ENCODE results near the gene OXER1. TPM values are rescaled to one million over a fixed set of nuclear protein-coding genes. Genes with fewer than 3 reads are reported as not detected.

OXER1 gene
- total RNA-seq, 1 experiment from 2014 or later: 0.90 TPM

GRCh38 chr2:42784204-42784880 is 20.4 kb upstream of the OXER1 start:
- no peak for DNase-seq (ENCODE audit: low spot score)
- ChIA-PET POLR2A (ENCODE audit: low non-redundant PET) (no interaction called here), CTCF (no interaction called here)
- intact Hi-C loops (cut with micrococcal nuclease; ENCODE audit: unreplicated experiment): no loop called here
- TF ChIP-seq EZH2 (IDR thresholded peaks at IDR 0.05; ENCODE audit: borderline replicate concordance, low read depth, low read length, poor library complexity, severe bottlenecking) (no peak), CTCF (conservative IDR thresholded peaks at IDR 0.05; ENCODE audit: low read depth, low read length) (no peak)
- H3K9me3 ChIP-seq (ENCODE audit: low read depth, low read length, poor library complexity, severe bottlenecking): no peaks in the 10 kb centered on the region
- no peak overlapping the region for H3K27ac ChIP-seq (ENCODE audit: low read depth, low read length, poor library complexity, severe bottlenecking)
- no TSS peak for BruUV-seq (replicated peaks)
- H3K27me3 ChIP-seq (replicated peaks; ENCODE audit: insufficient read depth, low read depth, low read length, poor library complexity): no peaks in the 10 kb centered on the region
- no peak overlapping the region for H3K4me3 ChIP-seq (ENCODE audit: low read depth, low read length, poor library complexity, severe bottlenecking)
- no peaks in the 10 kb centered on the region for H3K4me1 ChIP-seq (ENCODE audit: insufficient read depth, low read length, poor library complexity, severe bottlenecking)
- no peaks in the 10 kb centered on the region for H3K36me3 ChIP-seq (ENCODE audit: insufficient read depth, low read length, poor library complexity, severe bottlenecking)

- Histone ChIP-seq H3K4me3 (ENCODE audit: low read depth, low read length, poor library complexity, severe bottlenecking) (no peak overlapping the region), H3K9me3 (ENCODE audit: low read depth, low read length, poor library complexity, severe bottlenecking) (no peaks in the 10 kb centered on the region), H3K27me3 (replicated peaks; ENCODE audit: insufficient read depth, low read depth, low read length, poor library complexity) (no peaks in the 10 kb centered on the region), H3K4me1 (ENCODE audit: insufficient read depth, low read length, poor library complexity, severe bottlenecking) (no peaks in the 10 kb centered on the region), H3K27ac (ENCODE audit: low read depth, low read length, poor library complexity, severe bottlenecking) (no peak overlapping the region), H3K36me3 (ENCODE audit: insufficient read depth, low read length, poor library complexity, severe bottlenecking) (no peaks in the 10 kb centered on the region)
- TF ChIP-seq EZH2 (IDR thresholded peaks at IDR 0.05; ENCODE audit: borderline replicate concordance, low read depth, low read length, poor library complexity, severe bottlenecking) (no peak), CTCF (conservative IDR thresholded peaks at IDR 0.05; ENCODE audit: low read depth, low read length) (no peak)
- ChIA-PET CTCF (no interaction called here), POLR2A (ENCODE audit: low non-redundant PET) (no interaction called here)
- no TSS peak for BruUV-seq (replicated peaks)
- DNase-seq (ENCODE audit: low spot score): no peak
- intact Hi-C loops (cut with micrococcal nuclease; ENCODE audit: unreplicated experiment): no loop called here
Observed at GRCh38 chr2:42783511-42783910, 19.6 kb upstream of the OXER1 start.

- H3K4me1 ChIP-seq (ENCODE audit: insufficient read depth, low read length, poor library complexity, severe bottlenecking): no peaks in the 10 kb centered on the region
- H3K9me3 ChIP-seq (ENCODE audit: low read depth, low read length, poor library complexity, severe bottlenecking): no peaks in the 10 kb centered on the region
- H3K27me3 ChIP-seq (replicated peaks; ENCODE audit: insufficient read depth, low read depth, low read length, poor library complexity): no peaks in the 10 kb centered on the region
- H3K27ac ChIP-seq (ENCODE audit: low read depth, low read length, poor library complexity, severe bottlenecking): no peak overlapping the region
- intact Hi-C loops (cut with micrococcal nuclease; ENCODE audit: unreplicated experiment): no loop called here
- no TSS peak for BruUV-seq (replicated peaks)
- no peaks in the 10 kb centered on the region for H3K36me3 ChIP-seq (ENCODE audit: insufficient read depth, low read length, poor library complexity, severe bottlenecking)
- no peak for DNase-seq (ENCODE audit: low spot score)
- H3K4me3 ChIP-seq (ENCODE audit: low read depth, low read length, poor library complexity, severe bottlenecking): no peak overlapping the region
- ChIA-PET POLR2A (ENCODE audit: low non-redundant PET) (no interaction called here), CTCF (no interaction called here)
- no peak for TF ChIP-seq EZH2 (IDR thresholded peaks at IDR 0.05; ENCODE audit: borderline replicate concordance, low read depth, low read length, poor library complexity, severe bottlenecking)
- TF ChIP-seq CTCF (conservative IDR thresholded peaks at IDR 0.05; ENCODE audit: low read depth, low read length): no peak
Observed at GRCh38 chr2:42781181-42781580, 17.2 kb upstream of the OXER1 start.

Data from A673 (cell line).